Lower leg skin (tissue), 4 donors: ENCODE measurements around the gene PPFIA1. TPM values are rescaled to one million over a fixed set of nuclear protein-coding genes. Genes with fewer than 3 reads are reported as not detected.

ENCODE experiments used
- DNase-seq, 2 donors: peaks; one replicate each; pipeline ENCODE4 v3.0.0-alpha.2; 2019; ENCODE audit warnings: low spot score in 2 of 2
- H3K4me3 ChIP-seq: fragments of 200-600 bp; sonication (generic); 2 replicates; pipeline ENCODE4 v1.5.1; 2017; ENCODE audit warnings: mild to moderate bottlenecking, low read depth; ENCODE audit not compliant: poor library complexity, severe bottlenecking
- CTCF ChIP-seq, 3 donors: fragments of 450-650 bp; IDR thresholded peaks; one replicate each; pipeline ENCODE4 v1.5.1; 2016; ENCODE audit warnings: antibody characterized with exemption in 3 of 3, mild to moderate bottlenecking in 3 of 3, moderate library complexity in 2 of 3
- POLR2A ChIP-seq, 2 donors: fragments of 450-650 bp; IDR thresholded peaks; one replicate each; pipeline ENCODE4 v1.6.1; 2016 to 2017; ENCODE audit warnings: antibody characterized with exemption in 2 of 2, mild to moderate bottlenecking in 1 of 2, moderate library complexity in 1 of 2
- WGBS, 2 donors: methylation state at CpG; one replicate each; pipeline ENCODE4 v1.1.5; 2018; 5-methylcytosine and 5-hydroxymethylcytosine counted together
- intact Hi-C: fragments of 100-400 bp; cut with DNase I; formaldehyde crosslinking; loops from one replicate; pipeline ENCODE4 v1.15.0; 2023; ENCODE audit warnings: low total_unique reads
- total RNA-seq, 4 donors: library from RNA; depleted of rRNA; stranded (reverse); fragments of >200 nt; gene quantifications; one replicate each; pipeline ENCODE4 v1.1.0, GENCODE V29; 2016

PPFIA1 gene
- total RNA-seq, 4 donors from 2014 or later, result 31.9 to 61.7 (median 48.5) TPM

GRCh38 chr11:70424765-70425344 lies 154.4 kb downstream of the PPFIA1 start:
- H3K4me3 ChIP-seq, result no peak overlapping the region
- 91 to 92% methylated on average over 14 of the region's 14 CpGs for WGBS, 2 donors
- DNase-seq, result no peak
- intact Hi-C loops, result no loop called here
- no peak for TF ChIP-seq CTCF (IDR thresholded peaks at IDR 0.05)
- no peak for TF ChIP-seq POLR2A (IDR thresholded peaks at IDR 0.05)

- DNase-seq, result no peak
- intact Hi-C loops, result no loop called here
- 78 to 80% methylated on average over 11 of the region's 11 CpGs for WGBS, 2 donors
- no peak overlapping the region for H3K4me3 ChIP-seq
- TF ChIP-seq POLR2A (IDR thresholded peaks at IDR 0.05), result no peak
Measured at GRCh38 chr11:70427436-70427835, 156.9 kb downstream of the PPFIA1 start.

- intact Hi-C loops, result no loop called here
- 90 to 93% methylated on average over 18 of the region's 18 CpGs for WGBS, 2 donors
- H3K4me3 ChIP-seq, result no peak overlapping the region
- no peak for TF ChIP-seq POLR2A (IDR thresholded peaks at IDR 0.05)
- no peak for TF ChIP-seq CTCF (IDR thresholded peaks at IDR 0.05)
- no peak for DNase-seq
Measured at GRCh38 chr11:70428701-70429427, 158.4 kb downstream of the PPFIA1 start.

GRCh38 chr11:70429428-70429705 lies 158.9 kb downstream of the PPFIA1 start:
- no peak overlapping the region for H3K4me3 ChIP-seq
- intact Hi-C loops, result no loop called here
- TF ChIP-seq POLR2A (IDR thresholded peaks at IDR 0.05), result no peak
- 79 to 80% methylated on average over 8 of the region's 8 CpGs for WGBS, 2 donors
- no peak for DNase-seq

- WGBS, 2 donors, result 81 to 90% methylated on average over 11 of the region's 11 CpGs
- DNase-seq, result no peak
- no peak overlapping the region for H3K4me3 ChIP-seq
- intact Hi-C loops, result no loop called here
- no peak for TF ChIP-seq CTCF (IDR thresholded peaks at IDR 0.05)
- no peak for TF ChIP-seq POLR2A (IDR thresholded peaks at IDR 0.05)
Measured at GRCh38 chr11:70429724-70430521, 159.4 kb downstream of the PPFIA1 start.

GRCh38 chr11:70430671-70431574 lies 160.4 kb downstream of the PPFIA1 start:
- DNase-seq, result no peak
- no peak overlapping the region for H3K4me3 ChIP-seq
- 89 to 93% methylated on average over 25 of the region's 25 CpGs for WGBS, 2 donors
- no peak for TF ChIP-seq CTCF (IDR thresholded peaks at IDR 0.05)
- no peak for TF ChIP-seq POLR2A (IDR thresholded peaks at IDR 0.05)
- intact Hi-C loops, result no loop called here
